CD4-positive, alpha-beta T cell treated with Interleukin-1 beta for 1 hour (primary cell): Measurements from ENCODE around the gene ACTL6B.
"Not testable (repeated sequence)": the region's sequence is repeated elsewhere in the genome, so short reads cannot be mapped to it uniquely, and the experiment has no call there.

Experiments used
- DNase-seq, 2 donors: peaks; one replicate each; pipeline ENCODE4 v3.0.0-alpha.2; 2020 to 2022

ACTL6B gene

GRCh38 chr7:100671353-100672327 is 15.4 kb upstream of the ACTL6B start:
- no peak for DNase-seq

- DNase-seq = no peak
These were observed 13.8 kb upstream of the ACTL6B start for GRCh38 chr7:100670074-100670473.

DNA sequence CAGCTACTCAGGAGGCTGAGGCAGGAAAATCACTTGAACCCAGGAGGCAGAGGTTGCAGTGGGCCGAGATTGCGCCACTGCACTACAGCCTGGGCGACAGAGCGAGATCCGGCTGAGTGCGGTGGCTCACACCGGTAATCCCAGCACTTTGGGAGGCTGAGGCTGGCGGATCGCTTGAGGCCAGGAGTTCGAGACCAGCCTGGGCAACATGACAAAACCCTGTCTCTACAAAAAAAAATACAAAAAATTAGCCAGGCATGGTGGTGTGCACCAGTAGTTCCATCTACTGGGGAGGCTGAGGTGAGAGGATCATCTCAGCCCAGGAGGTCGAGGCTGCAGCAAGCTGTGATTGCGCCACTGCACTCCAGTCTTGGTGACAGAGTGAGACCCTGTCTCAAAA is 12.9 kb upstream of the ACTL6B start:
- DNase-seq = not testable (repeated sequence)

DNA sequence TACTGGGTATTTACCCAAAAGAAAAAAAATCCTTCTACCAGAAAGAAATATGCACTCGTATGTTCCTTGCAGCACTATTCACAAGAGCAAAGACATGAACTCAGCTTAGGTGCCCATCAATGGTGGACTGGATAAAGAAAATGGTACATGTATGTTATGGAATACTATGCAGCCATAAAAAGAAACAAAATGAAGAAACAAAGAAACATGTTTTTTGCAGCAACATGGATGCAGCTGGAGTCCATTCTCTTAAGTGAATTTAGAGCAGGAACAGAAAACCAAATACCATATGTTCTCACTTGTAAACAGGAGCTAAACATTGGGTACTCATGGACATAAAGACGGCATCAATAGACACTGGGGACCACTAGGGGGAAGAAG is 11.8 kb upstream of the ACTL6B start:
- no peak for DNase-seq

DNA sequence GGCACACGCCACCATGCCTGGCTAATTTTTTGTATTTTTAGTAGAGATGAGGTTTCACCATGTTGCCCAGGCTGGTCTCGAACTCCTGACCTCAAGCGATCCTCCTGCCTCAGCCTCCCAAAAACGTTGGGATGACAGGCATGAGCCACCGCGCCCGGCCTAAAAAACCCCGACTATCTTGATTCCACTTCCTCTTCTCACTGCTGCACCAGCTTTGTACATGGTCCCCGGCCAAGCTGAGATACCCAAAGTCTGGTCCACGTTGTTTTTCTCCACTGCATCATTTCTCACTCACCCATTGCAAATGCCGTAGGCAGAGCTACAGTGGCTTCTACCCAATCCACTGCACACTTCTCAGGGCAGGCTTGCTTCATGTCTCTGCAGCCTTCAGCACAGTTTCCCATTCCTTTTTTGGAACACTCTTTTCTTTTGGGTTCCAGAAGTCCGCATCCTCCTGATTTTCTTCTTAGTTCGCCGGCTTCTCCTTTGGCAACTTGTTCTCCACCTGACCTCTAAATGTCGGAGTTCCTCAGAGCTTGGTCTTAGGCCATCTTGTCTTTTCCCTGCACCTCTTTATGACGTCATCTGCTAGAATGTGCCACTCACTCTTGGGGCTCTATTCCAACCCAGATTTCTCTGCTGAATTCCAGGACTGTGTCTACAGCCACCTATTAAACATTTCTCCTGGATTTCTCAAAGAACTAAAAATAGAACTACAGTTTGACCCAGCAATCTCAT is 11.3 kb upstream of the ACTL6B start:
- no peak for DNase-seq

- DNase-seq = no peak
These were observed 9.0 kb upstream of the ACTL6B start for GRCh38 chr7:100665168-100665726.

GRCh38 chr7:100662194-100662776 is 6.0 kb upstream of the ACTL6B start:
- DNase-seq = not testable (repeated sequence)

DNA sequence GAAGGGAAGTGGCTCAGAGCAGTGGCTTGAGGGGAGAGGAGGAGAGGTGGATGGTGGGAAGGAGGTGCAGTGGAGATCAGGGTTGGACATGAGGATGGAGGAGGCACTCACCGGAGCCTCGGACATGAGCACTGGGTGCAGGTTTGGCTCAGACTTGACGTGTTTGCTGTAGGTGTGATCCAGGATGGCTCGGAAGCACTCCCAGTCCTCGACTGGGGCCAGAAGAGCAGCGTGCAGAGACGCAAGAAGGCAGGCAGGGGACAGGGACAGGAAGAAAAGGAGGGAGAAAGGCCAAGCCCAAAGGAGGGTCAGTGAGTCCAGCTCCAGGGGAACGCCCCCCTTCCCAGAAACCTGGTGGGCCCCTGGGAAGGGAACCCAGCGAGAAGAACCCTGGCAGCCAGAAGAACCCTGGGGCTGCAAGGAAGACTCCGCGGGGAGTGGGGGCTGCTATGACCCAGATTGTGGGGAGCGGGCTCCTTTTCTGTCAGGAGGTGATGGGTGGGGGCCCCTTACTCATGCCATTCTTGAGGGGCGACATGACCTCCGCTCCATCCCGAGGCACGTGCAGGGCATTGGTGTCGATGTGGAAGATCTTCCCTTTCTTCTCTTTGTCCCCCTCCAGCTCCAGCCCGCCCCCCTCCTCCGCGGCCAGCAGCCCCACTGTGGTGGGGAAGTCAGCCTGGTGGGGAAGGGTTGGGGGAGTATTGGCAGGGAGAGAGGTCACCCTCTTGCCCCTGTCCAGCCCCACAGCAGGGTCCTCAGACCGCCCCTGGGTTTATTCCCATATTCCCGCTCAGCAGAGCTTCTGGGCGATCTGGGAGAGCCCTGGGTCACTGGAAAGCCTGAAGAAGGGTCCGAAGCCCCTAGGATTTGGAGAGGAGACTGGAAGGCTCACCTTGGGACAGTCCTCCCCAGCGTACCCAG is 1.1 kb downstream of the ACTL6B start:
- no peak for DNase-seq

DNA sequence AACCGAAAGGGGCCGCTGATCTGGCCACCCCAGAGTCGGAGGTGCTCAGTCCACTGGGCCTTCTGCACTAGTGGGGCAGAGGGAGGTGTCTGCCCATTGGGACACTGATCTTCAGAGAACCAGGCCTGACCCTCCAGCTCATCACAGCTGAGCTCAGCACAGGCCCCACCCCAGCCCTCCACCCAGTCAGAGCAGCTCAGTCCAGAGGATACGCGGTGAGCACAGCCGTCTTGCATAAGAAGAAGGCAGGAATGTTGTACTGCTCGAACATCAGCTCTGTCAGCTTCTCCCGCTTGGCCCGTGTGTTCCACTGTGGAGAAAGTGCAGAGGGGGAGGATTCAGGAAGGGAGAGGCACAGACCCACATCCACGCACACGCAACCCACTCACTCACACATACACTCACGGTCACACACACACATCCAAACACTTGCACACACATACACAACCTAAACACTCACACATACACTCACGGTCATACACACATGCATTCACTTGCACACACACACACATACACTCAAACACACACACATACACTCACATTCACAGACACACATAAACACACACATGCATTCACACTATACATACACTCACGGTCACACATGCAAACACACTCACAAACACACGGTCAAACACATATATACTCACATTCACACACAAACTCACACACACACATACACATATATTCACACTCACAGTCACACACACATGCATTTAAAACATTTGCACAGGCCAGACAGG is 6.3 kb downstream of the ACTL6B start:
- no peak for DNase-seq

- DNase-seq = peak; percentile 27 to 59
These were observed 13.7 kb downstream of the ACTL6B start for GRCh38 chr7:100642534-100642907.

- no peak for DNase-seq
These were observed 14.3 kb downstream of the ACTL6B start for GRCh38 chr7:100641860-100642533.

- DNase-seq = no peak
These were observed 14.8 kb downstream of the ACTL6B start, which contains the start of gene TFR2 for GRCh38 chr7:100641463-100641859. TFR2 (minus strand) TSS chr7:100641552; CDS start chr7:100641509, 43 bp downstream.

DNA sequence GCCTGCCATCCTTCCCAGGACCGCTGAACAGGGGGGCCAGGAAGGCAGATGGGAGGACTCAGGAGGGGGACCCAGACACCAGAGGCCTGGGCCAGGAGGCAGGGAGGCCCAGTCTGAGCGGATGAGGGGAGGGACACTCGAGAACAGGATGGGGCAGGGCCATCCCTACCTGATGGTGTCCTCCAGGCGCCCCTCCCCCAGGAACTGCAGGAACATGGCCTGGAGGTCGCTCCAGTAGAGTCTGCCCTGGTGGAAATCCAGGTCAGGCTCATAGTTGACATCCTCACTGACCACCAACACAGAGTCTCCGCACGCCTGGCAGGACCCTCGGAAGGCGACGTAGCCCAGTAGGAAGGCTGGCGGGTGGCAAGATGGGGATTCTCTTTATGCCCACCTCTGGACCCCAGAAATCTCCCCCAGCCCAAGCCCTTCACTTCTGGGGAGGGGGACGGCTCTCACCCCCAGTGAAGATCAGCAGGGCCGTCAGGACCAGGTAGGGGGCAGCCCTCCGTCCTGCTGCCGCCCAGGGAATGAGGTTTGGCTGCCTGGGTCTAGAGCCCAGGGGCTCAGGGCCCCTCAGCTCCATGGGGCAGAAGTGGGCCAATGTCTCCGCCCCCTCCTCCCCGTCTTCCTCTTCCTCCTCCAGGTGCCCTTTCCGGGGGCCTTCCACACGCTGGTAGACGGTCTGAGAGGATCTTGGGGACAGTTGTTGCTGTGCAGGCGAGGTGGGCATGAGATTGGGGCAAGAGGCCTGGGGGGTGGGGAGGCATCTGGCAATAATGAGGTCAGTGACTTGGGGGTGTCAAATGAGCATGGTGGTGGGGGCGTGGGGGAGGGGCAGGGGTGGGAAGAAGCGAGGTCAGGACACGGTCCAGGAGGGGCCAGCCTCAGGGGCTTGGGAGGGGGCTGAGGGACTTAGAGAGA is 15.5 kb downstream of the ACTL6B start:
- DNase-seq = no peak

GRCh38 chr7:100639995-100640516 is 16.2 kb downstream of the ACTL6B start:
- no peak for DNase-seq

DNA sequence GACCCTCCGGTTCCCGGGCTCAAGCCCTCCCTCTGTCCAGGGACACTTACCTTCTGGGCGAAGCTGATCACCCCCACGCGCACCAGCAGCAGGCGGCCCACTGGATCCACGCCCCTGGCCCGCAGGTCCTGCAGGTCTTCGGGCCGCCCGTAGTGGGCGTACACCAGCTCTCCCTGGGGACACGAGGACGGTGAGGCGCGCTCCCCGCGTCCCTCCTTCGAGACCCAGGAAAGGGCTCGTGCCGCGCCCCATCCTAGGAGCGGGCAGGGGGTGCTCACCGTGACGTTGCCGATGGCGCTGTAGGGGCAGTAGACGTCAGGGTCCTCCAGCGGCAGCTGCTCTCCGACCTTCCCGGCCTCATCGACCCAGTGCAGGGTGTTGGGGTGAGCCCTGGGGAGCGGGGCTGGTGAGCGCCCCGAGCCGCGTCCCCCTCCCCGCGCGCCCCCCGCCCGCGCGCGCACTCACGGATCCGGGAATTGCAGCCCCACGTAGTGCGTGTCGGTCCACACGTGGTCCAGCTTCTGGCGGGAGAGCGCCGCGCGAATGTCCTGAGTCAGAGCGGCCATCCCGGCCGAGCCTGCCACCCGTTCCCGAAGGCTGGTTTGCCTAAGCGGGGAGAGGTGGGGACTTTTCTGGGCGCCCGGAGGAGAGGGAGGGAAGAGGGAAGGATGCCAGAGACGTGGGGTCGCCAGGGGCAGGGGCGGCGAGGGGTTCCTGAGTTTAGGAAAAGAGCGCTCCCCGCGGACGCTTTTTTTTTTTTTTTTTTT is 23.1 kb downstream of the ACTL6B start:
- DNase-seq = peak; percentile 59 to 67

DNA sequence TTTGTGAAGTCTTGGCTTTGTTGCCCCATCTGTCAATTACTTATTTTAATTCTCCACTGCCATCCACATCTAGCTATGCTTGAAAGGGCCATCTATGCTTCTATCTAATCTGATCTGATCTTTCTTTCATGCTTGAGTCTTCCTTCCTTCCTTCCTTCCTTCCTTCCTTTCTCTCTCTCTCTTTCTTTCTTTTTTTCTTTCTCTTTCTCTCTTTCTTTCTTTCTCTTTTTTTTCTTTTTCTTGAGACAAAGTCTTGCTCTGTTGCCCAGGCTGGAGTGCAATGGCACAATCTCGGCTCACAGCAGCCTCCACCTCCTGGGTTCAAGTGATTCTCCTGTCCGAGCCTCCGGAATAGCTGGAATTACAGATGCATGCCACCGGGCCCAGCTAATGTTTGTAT is 26.2 kb downstream of the ACTL6B start:
- DNase-seq = no peak

- peak in 1 of 2 donors; percentile 16 for DNase-seq
These were observed 27.0 kb downstream of the ACTL6B start for GRCh38 chr7:100629117-100629716.

GRCh38 chr7:100627238-100627549 is 29.1 kb downstream of the ACTL6B start:
- DNase-seq = no peak
